HG03571 (cell line): ENCODE measurements around the gene DYTN.

ENCODE experiments used
- ATAC-seq: cut with Tn5 transposase; IDR thresholded peaks from one replicate; pipeline ENCODE4 v1.9.1; 2021; ENCODE audit not compliant: unreplicated experiment

Gene DYTN

DNA sequence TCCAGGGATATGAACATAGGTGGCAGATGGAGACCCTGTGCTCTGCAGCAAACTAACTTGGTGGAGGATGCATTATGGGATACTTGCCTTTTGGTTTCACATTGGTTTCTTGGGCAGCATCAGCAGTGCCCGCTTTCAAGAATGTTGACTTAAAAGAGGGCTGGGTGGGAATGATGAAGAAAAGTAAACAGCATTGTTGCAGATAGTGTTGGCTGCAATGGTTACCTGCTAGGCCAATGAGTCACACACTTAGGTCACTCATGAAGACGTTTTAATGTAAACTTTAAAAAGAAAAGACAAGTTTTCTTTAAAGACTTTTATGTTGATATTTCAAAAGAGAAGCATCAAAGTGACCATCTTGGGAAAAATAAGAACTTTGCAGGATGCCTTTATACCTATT, 102.0 kb downstream of the DYTN start:
- ATAC-seq = no peak

DNA sequence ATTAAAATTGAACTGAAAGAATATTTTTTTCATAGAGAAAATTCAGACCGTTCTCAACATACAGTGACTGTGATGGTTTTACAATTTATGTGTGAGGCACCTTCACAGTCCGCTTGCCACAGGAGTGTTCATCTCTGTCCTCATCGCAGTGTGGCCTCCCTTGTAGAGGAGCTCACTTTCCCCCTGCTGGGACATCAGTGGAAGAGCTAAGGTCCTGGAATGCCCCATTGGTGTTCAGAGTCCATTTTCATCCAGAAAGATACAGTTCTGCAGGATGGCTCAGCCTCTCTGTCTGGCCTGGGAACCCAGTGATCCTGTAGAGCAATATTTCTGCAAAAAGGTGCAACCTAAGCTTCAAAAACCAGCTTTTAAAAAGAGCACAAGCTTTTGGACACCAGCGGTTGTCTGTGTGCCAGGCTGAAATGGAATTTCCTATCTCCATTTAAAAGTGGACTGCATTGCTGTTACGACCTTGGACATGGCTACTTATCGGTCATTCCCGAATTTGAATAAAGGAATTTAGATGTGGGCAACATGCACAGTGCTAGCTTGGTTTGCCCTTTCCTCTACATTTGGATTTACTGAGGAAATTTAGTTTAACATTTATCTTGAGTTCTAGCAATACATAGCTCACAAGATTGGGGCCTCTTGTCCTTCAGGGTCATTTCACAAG, 102.6 kb downstream of the DYTN start:
- no peak for ATAC-seq

DNA sequence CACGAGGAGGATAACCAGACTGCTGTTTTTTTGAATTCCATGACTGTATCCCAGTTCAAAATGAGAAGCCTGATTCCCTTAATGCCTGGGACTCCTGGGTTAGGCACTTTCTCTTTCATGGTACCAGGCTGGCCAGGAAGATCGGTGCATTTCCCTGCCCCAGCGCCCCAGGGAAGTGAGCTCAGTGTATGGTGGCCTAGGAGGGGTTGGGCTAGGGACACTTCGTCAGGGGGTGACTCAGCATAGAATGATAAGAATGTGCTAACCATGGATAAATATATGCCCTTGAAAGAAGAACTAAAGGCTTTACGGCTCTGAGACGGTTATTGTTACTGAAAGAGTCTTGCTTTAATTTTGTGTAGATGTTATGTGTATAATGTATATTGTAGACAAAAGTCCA, 103.4 kb downstream of the DYTN start:
- no peak for ATAC-seq

DNA sequence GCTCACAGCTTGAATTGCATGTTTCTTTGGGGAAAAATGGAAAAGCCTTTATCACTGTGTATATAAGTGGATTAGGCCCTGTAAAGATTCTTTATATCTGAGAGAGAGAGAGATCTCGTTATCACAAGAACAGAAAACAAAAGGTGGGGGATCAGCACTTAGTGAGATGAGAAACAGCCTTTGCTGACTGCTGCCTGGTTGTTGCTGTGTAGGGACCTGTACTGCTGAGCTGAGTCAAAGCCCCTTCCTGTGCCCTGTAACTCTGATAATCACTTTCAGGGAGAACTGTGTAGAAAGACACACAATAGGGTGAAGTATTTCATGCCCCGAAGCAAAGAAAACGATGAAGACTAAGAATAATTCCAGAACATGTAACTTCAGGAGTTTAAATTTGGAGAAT, 106.5 kb downstream of the DYTN start:
- no peak for ATAC-seq

DNA sequence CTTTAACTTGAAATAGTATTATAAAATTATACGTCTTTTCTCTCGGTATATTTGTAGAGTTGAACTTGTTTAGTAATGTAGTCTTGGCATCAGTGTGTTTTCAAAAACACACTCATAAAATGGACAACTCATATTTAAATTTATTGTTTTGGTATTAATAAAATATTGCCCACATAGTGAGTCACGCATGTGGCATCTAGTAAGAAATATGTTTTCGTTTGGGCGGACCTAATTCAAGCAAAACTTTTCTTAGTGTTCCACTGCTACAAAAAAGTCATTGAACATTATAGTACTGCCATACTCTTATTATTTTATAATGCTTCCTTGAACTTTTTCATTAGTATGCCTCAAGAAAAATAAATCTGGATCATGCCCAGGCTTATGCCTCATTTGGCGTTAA, 107.0 kb downstream of the DYTN start:
- no peak for ATAC-seq

DNA sequence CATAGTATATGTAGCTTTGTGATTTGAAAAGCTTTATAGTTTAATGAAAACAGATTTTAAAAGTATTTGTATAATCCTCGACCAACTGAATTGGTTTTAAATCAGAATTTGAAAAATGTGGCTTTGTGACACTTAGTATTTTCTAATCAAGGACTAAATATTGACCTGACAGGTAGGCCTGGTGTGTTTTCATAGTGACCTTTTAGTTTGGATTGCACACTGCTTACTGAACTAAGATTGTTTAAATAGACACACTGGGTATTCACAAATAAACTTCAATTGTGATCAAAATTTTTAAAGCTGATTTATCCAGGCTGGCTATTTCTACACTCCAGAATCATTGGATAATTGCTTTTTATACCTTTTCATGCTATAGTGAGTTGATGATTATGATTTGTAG, 107.7 kb downstream of the DYTN start:
- no peak for ATAC-seq

DNA sequence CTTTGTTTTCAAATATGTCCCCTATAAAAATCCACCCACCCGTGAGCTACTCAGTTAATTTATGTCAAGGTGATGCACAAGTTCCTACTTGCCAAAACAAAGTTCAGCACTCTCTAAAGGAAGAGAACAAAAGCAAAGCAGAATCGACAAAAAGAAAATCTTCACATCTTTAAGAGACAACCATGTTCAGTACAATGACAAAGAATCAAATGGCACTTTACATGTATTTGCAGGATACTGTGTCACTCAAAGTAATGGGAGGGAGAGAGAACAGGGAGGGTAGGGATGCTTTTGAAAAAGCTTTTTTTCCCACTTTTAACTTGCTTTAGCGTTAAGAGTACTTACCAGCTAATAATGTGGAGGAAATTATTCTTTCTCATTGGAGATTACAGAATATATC, 115.0 kb downstream of the DYTN start:
- no peak for ATAC-seq
